GM23338 (cell line): ENCODE results near the gene IFT88. TPM values are rescaled to one million over a fixed set of nuclear protein-coding genes. Genes with fewer than 3 reads are reported as not detected.

ENCODE experiments used
- ATAC-seq: fragments of 200-7000 bp; cut with Tn5 transposase; 3 replicates; pipeline ENCODE4 v1.9.1; 2020
- DNase-seq: peaks from one replicate; pipeline ENCODE4 v3.0.0-alpha.2; 2015; ENCODE audit warnings: low spot score
- H2AFZ ChIP-seq: fragments of 200-600 bp; sonication (generic); 2 replicates; pipeline ENCODE4 v1.8.0; 2016; ENCODE audit warnings: antibody characterized with exemption, mild to moderate bottlenecking, moderate library complexity
- H3F3A ChIP-seq: fragments of 200-600 bp; sonication (generic); replicated peaks from 2 replicates; pipeline ENCODE4 v1.8.0; 2017; ENCODE audit warnings: antibody characterized with exemption, mixed run types, low read depth
- H3K27ac ChIP-seq: fragments of 200-600 bp; sonication (generic); 2 replicates; pipeline ENCODE4 v1.6.1; 2016; ENCODE audit warnings: low read depth
- H3K27me3 ChIP-seq: fragments of 200-600 bp; sonication (generic); 2 replicates; pipeline ENCODE4 v1.8.0; 2016; ENCODE audit warnings: mild to moderate bottlenecking, mixed run types, moderate library complexity; ENCODE audit not compliant: insufficient read depth
- H3K36me3 ChIP-seq: fragments of 200-600 bp; sonication (generic); 2 replicates; pipeline ENCODE4 v1.8.0; 2016; ENCODE audit warnings: mild to moderate bottlenecking; ENCODE audit not compliant: insufficient read depth
- H3K4me1 ChIP-seq: fragments of 200-600 bp; sonication (generic); 2 replicates; pipeline ENCODE4 v1.8.0; 2016; ENCODE audit warnings: mild to moderate bottlenecking, moderate library complexity; ENCODE audit not compliant: insufficient read depth
- H3K4me2 ChIP-seq: fragments of 200-600 bp; sonication (generic); 2 replicates; pipeline ENCODE4 v1.7.1; 2017; ENCODE audit warnings: mixed run types
- H3K4me3 ChIP-seq: fragments of 200-600 bp; sonication (generic); 2 replicates; pipeline ENCODE4 v1.6.1; 2016; ENCODE audit warnings: mixed run types
- H3K79me2 ChIP-seq: fragments of 200-600 bp; sonication (generic); replicated peaks from 2 replicates; pipeline ENCODE4 v1.8.0; 2017; ENCODE audit warnings: mild to moderate bottlenecking; ENCODE audit not compliant: insufficient read depth
- H3K9me2 ChIP-seq: fragments of 200-600 bp; sonication (generic); 2 replicates; pipeline ENCODE4 v1.8.0; 2017; ENCODE audit not compliant: insufficient read depth
- H4K20me1 ChIP-seq: fragments of 200-600 bp; sonication (generic); replicated peaks from 2 replicates; pipeline ENCODE4 v1.8.0; 2017; ENCODE audit warnings: mild to moderate bottlenecking; ENCODE audit not compliant: insufficient read depth
- H3K27ac Mint-ChIP-seq: 2 replicates; pipeline ENCODE4 v1.8.0; 2020; ENCODE audit warnings: inconsistent platforms, mild to moderate bottlenecking, moderate library complexity, mixed read lengths
- H3K27me3 Mint-ChIP-seq: 3 replicates; pipeline ENCODE4 v1.8.0; 2022; ENCODE audit warnings: low read depth, mild to moderate bottlenecking, moderate library complexity, mixed read lengths, inconsistent platforms; ENCODE audit not compliant: insufficient read depth, poor library complexity
- H3K36me3 Mint-ChIP-seq: 3 replicates; pipeline ENCODE4 v1.8.0; 2021; ENCODE audit warnings: low read depth, mild to moderate bottlenecking, inconsistent platforms, moderate library complexity, mixed read lengths
- H3K4me1 Mint-ChIP-seq: 3 replicates; pipeline ENCODE4 v1.8.0; 2020; ENCODE audit warnings: mild to moderate bottlenecking, inconsistent platforms, mixed read lengths
- H3K4me3 Mint-ChIP-seq: 3 replicates; pipeline ENCODE4 v1.8.0; 2021; ENCODE audit warnings: moderate library complexity, mild to moderate bottlenecking, inconsistent platforms, mixed read lengths
- H3K9me3 Mint-ChIP-seq: 3 replicates; pipeline ENCODE4 v1.8.0; 2020; ENCODE audit warnings: moderate library complexity, mild to moderate bottlenecking, inconsistent platforms, mixed read lengths
- CREB1 ChIP-seq: fragments of 250-450 bp; sonication (Bioruptor Pico); IDR thresholded peaks from 2 replicates; pipeline ENCODE4 v1.5.0; 2020; ENCODE audit warnings: low read depth, mild to moderate bottlenecking, moderate library complexity
- EZH2 ChIP-seq: fragments of 200-600 bp; sonication (generic); IDR thresholded peaks from one replicate; pipeline ENCODE4 v1.8.0; 2017; ENCODE audit warnings: antibody characterized with exemption, mild to moderate bottlenecking, low read depth; ENCODE audit not compliant: unreplicated experiment
- EZH2phosphoT487 ChIP-seq: fragments of 200-600 bp; sonication (generic); IDR thresholded peaks from one replicate; pipeline ENCODE4 v1.8.1; 2018; ENCODE audit warnings: antibody characterized with exemption; ENCODE audit not compliant: unreplicated experiment
- JUNB ChIP-seq: IDR thresholded peaks from one replicate; pipeline ENCODE4 v1.6.1; 2016; ENCODE audit warnings: antibody characterized with exemption; ENCODE audit not compliant: unreplicated experiment
- NANOG ChIP-seq: IDR thresholded peaks from 2 replicates; pipeline ENCODE4 v1.6.1; 2016; ENCODE audit warnings: antibody characterized with exemption, borderline replicate concordance
- POLR2AphosphoS5 ChIP-seq: IDR thresholded peaks from 2 replicates; pipeline ENCODE4 v1.6.1; 2016; ENCODE audit warnings: antibody characterized with exemption, low read depth
- STAT1 ChIP-seq: IDR thresholded peaks from one replicate; pipeline ENCODE4 v1.6.1; 2016; ENCODE audit warnings: antibody characterized with exemption; ENCODE audit not compliant: unreplicated experiment
- ZNF114 ChIP-seq: fragments of 250-450 bp; sonication (Bioruptor Pico); IDR thresholded peaks from 2 replicates; pipeline ENCODE4 v1.5.0; 2020; ENCODE audit warnings: mild to moderate bottlenecking, moderate library complexity
- ZNF331 ChIP-seq: fragments of 250-450 bp; sonication (Bioruptor Pico); IDR thresholded peaks from 2 replicates; pipeline ENCODE4 v1.5.0; 2020; ENCODE audit warnings: low read depth, mild to moderate bottlenecking, moderate library complexity
- polyA plus RNA-seq: library from polyadenylated mRNA; unstranded; fragments of >200 nt; fragmentation: Nextera tagmentation; extraction: Ambion mirVana; gene quantifications from 2 replicates; pipeline ENCODE4 v1.2.1, GENCODE V29; 2016
- total RNA-seq: library from RNA; depleted of rRNA; stranded (reverse); fragments of >200 nt; shearing (Covaris generic); gene quantifications from 2 replicates; pipeline ENCODE4 v1.2.3, GENCODE V29; 2014
- TF ChIP-seq, protein P1 (sequence below), 2 experiments: fragments of 200-600 bp in 1 of 2; sonication (generic) in 1 of 2; conservative IDR thresholded peaks; 2 replicates each; pipeline versions ENCODE4 v1.5.1 to v1.6.1; 2016 to 2017; ENCODE audit warnings: antibody characterized with exemption in 2 of 2, low read depth in 2 of 2, mild to moderate bottlenecking in 2 of 2, moderate library complexity in 1 of 2
- TF ChIP-seq, protein P2 (sequence below): fragments of 250-450 bp; sonication (Bioruptor Pico); IDR thresholded peaks from 2 replicates; pipeline ENCODE4 v1.5.0; 2020; ENCODE audit warnings: mild to moderate bottlenecking, moderate library complexity
- TF ChIP-seq, protein P3 (sequence below): IDR thresholded peaks from 2 replicates; pipeline ENCODE4 v1.6.1; 2016; ENCODE audit warnings: antibody characterized with exemption

The IFT88 gene
- total and polyA plus RNA-seq, 2 experiments from 2014 or later = 8.2 to 8.7 TPM

DNA sequence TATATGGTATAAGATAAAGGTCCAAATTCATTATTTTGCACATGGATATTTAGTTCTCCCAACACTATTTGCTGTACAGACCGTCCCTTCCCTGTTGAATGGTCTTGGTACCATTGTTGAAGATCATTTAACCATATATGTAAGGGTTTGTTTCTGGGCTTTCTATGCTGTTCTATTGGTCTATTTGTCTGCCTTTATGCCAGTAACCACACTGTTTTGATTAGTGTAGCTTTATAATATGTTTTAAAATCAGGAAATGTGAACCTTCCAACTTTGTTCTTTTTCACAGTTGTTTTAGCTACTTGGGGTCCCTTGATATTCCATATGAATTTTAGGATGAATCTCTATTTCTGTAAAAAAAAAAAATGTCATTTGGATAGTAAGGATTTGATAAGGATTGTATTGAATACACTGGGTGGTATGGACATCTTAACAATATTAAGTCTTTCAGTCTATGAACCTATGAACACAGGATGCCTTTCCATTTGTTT is 16.9 kb downstream of the IFT88 start:
- no peak overlapping the region for H3K4me2 ChIP-seq
- no peaks in the 10 kb centered on the region for H3K79me2 ChIP-seq
- no peaks in the 10 kb centered on the region for H3K27me3 ChIP-seq
- H3K27ac ChIP-seq = no peak overlapping the region
- H3K27ac Mint-ChIP-seq = no peak overlapping the region
- DNase-seq (no peak), ATAC-seq (no peak)
- no peaks in the 10 kb centered on the region for H3K9me2 ChIP-seq
- no peak overlapping the region for H2AFZ ChIP-seq
- H3K36me3 Mint-ChIP-seq = peaks cover 26% of the 10 kb centered on the region
- H3K27me3 Mint-ChIP-seq = no peaks in the 10 kb centered on the region
- H3F3A ChIP-seq = no peaks in the 10 kb centered on the region
- no peaks in the 10 kb centered on the region for H3K4me1 ChIP-seq
- H3K36me3 ChIP-seq = no peaks in the 10 kb centered on the region
- H3K4me3 ChIP-seq = no peak overlapping the region
- H3K9me3 Mint-ChIP-seq = peaks cover 5% of the 10 kb centered on the region; the same call in 2 of the 3 replicates
- no peak overlapping the region for H3K4me3 Mint-ChIP-seq
- no peaks in the 10 kb centered on the region for H3K4me1 Mint-ChIP-seq
- TF ChIP-seq EZH2phosphoT487 (no peak), ZNF331 (CRISPR knock-in tag) (no peak), EZH2 (no peak), JUNB (no peak), POLR2AphosphoS5 (no peak), NANOG (no peak), CREB1 (CRISPR knock-in tag) (no peak), STAT1 (no peak), ZNF114 (CRISPR knock-in tag) (no peak)
- TF ChIP-seq, protein P1, sequence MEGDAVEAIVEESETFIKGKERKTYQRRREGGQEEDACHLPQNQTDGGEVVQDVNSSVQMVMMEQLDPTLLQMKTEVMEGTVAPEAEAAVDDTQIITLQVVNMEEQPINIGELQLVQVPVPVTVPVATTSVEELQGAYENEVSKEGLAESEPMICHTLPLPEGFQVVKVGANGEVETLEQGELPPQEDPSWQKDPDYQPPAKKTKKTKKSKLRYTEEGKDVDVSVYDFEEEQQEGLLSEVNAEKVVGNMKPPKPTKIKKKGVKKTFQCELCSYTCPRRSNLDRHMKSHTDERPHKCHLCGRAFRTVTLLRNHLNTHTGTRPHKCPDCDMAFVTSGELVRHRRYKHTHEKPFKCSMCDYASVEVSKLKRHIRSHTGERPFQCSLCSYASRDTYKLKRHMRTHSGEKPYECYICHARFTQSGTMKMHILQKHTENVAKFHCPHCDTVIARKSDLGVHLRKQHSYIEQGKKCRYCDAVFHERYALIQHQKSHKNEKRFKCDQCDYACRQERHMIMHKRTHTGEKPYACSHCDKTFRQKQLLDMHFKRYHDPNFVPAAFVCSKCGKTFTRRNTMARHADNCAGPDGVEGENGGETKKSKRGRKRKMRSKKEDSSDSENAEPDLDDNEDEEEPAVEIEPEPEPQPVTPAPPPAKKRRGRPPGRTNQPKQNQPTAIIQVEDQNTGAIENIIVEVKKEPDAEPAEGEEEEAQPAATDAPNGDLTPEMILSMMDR (conservative IDR thresholded peaks at IDR 0.05; ENCODE audit: low read depth in 2 of 2) = no peak
- TF ChIP-seq, protein P2, sequence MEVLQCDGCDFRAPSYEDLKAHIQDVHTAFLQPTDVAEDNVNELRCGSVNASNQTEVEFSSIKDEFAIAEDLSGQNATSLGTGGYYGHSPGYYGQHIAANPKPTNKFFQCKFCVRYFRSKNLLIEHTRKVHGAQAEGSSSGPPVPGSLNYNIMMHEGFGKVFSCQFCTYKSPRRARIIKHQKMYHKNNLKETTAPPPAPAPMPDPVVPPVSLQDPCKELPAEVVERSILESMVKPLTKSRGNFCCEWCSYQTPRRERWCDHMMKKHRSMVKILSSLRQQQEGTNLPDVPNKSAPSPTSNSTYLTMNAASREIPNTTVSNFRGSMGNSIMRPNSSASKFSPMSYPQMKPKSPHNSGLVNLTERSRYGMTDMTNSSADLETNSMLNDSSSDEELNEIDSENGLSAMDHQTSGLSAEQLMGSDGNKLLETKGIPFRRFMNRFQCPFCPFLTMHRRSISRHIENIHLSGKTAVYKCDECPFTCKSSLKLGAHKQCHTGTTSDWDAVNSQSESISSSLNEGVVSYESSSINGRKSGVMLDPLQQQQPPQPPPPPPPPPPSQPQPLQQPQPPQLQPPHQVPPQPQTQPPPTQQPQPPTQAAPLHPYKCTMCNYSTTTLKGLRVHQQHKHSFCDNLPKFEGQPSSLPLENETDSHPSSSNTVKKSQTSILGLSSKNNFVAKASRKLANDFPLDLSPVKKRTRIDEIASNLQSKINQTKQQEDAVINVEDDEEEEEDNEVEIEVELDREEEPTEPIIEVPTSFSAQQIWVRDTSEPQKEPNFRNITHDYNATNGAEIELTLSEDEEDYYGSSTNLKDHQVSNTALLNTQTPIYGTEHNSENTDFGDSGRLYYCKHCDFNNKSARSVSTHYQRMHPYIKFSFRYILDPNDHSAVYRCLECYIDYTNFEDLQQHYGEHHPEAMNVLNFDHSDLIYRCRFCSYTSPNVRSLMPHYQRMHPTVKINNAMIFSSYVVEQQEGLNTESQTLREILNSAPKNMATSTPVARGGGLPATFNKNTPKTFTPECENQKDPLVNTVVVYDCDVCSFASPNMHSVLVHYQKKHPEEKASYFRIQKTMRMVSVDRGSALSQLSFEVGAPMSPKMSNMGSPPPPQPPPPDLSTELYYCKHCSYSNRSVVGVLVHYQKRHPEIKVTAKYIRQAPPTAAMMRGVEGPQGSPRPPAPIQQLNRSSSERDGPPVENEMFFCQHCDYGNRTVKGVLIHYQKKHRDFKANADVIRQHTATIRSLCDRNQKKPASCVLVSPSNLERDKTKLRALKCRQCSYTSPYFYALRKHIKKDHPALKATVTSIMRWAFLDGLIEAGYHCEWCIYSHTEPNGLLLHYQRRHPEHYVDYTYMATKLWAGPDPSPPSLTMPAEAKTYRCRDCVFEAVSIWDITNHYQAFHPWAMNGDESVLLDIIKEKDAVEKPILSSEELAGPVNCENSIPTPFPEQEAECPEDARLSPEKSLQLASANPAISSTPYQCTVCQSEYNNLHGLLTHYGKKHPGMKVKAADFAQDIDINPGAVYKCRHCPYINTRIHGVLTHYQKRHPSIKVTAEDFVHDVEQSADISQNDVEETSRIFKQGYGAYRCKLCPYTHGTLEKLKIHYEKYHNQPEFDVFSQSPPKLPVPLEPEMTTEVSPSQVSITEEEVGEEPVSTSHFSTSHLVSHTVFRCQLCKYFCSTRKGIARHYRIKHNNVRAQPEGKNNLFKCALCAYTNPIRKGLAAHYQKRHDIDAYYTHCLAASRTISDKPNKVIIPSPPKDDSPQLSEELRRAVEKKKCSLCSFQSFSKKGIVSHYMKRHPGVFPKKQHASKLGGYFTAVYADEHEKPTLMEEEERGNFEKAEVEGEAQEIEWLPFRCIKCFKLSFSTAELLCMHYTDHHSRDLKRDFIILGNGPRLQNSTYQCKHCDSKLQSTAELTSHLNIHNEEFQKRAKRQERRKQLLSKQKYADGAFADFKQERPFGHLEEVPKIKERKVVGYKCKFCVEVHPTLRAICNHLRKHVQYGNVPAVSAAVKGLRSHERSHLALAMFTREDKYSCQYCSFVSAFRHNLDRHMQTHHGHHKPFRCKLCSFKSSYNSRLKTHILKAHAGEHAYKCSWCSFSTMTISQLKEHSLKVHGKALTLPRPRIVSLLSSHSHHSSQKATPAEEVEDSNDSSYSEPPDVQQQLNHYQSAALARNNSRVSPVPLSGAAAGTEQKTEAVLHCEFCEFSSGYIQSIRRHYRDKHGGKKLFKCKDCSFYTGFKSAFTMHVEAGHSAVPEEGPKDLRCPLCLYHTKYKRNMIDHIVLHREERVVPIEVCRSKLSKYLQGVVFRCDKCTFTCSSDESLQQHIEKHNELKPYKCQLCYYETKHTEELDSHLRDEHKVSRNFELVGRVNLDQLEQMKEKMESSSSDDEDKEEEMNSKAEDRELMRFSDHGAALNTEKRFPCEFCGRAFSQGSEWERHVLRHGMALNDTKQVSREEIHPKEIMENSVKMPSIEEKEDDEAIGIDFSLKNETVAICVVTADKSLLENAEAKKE = no peak
- TF ChIP-seq, protein P3, sequence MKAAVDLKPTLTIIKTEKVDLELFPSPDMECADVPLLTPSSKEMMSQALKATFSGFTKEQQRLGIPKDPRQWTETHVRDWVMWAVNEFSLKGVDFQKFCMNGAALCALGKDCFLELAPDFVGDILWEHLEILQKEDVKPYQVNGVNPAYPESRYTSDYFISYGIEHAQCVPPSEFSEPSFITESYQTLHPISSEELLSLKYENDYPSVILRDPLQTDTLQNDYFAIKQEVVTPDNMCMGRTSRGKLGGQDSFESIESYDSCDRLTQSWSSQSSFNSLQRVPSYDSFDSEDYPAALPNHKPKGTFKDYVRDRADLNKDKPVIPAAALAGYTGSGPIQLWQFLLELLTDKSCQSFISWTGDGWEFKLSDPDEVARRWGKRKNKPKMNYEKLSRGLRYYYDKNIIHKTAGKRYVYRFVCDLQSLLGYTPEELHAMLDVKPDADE = no peak
- H4K20me1 ChIP-seq = no peaks in the 10 kb centered on the region
